Measurements from ENCODE around the gene TBL2.
A peak's percentile ranks its signal among the peaks of the same experiment; 100 is the strongest.
"Not testable (repeated sequence)": the region's sequence is repeated elsewhere in the genome, so short reads cannot be mapped to it uniquely, and the experiment has no call there.

Gene TBL2

DNA sequence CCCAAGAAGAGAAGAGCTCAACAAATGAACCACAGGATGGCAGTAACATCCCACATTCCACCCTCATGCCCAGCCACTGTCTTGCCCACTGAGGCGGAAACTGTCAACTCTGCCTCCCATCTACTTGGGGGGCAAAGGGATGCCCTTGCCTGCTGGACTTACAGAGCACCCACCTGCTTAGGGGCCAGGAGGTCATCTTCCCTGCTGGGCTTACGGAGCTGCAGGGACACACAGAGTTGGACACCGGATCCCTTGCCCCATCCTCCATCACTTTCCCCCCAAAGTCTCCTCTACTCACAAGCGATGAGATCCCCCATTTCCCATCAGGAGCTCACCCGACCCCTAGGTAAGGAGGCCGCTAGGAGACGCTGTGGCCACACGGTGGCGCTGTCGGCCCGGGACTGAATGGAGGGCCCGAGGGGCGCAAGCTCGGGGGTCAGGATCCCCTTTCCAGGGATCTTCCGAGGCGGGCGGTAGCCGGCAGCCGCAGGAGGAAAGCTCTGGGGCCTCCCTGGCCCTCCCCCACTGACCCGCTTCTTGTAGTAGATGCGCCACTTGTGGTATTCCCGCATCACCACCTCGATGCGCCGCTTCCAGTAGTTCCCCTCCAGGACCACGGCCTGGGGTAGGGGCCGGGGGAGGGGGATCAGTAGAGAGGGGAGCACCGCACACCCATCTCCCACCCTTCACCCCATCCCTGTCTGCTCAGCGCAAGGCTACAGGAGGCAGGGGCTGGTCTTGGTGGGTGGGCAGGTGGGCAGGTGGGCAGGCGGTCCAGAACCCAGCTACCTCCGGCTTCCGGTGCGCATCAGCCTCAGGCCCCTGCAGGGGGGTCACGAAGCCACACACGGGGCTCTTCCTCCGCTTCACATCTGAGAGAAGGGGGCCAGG, 28.7 kb upstream of the TBL2 start:
- peak in 30 of 51 donors; percentile 4 to 66 (median 22) for DNase-seq

DNA sequence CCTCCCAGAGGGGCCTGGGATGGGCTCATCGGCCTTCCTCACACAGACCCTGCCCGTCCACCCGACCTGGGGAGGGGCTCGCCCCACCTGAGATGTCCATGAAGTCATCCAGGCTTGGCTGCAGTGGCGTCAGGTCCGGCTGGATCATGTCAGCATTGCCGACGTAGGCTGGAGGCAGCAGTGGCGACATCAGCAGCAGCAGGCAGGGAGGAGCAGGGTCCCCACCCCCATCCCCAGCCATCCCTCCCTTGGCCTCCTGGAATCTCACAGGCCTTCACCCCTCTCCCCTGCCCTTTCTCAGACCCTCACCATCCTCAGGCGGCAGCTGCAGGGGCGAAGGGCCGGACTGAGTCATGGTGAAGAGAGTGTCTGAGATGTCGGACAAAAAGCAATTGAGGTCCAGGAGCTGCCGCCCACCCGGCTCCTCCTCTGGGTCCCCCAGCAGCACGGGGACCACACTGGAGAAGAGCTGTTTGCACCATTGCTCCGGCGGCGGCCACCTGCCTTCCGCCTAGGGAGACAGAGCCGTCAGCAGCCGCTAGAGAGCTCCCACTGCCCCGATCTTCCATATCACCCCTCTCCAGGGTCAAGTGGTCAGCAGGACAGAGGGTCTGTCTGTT, 27.3 kb upstream of the TBL2 start:
- no peak for DNase-seq

DNA sequence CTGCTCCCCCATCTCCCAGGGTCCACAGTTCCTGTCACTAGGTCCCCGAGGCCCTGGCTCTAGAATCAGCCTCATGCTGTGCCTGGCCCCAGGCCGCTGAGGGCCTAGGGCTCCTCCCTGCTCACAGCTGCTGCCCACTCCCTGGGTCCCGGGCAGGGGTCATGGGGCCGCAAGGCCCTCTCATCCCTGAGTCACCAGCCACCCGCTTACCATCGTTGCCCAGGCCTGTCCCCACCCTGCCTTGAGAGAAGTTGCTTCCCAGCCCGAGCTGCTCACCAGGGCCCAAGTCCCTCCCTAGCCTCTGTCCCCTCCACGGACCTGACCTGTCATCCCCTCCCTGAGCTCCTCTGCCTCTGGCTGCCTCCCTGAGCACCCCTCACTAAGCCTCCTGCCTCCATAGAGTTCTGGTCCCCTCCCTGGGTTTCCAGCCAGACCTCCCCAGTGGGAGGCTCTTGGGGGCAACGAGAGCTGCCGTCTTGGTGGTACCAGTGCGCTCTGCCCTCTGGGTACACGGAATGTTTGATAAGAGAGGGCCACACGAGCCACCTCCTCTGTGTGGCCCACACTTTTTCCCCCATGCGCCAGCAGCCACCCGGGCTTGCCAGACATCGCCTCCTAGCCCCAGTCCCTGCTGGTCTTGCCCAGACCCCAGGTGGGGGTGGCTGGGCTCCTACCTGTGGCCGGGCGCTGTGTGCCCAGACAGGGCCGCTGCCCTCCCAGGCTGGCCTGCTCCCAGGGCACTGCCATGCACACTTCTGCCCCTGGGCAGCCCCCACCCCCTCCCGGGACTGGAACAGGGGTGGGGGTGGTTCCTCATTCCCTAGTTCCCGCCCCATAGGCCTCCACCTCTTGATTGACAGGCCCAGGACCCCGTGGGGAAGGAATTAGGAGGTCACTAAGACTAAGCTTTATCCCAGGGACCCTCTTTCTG, 24.6 kb upstream of the TBL2 start:
- peak in 17 of 51 donors; percentile 6 to 27 (median 19) for DNase-seq

DNA sequence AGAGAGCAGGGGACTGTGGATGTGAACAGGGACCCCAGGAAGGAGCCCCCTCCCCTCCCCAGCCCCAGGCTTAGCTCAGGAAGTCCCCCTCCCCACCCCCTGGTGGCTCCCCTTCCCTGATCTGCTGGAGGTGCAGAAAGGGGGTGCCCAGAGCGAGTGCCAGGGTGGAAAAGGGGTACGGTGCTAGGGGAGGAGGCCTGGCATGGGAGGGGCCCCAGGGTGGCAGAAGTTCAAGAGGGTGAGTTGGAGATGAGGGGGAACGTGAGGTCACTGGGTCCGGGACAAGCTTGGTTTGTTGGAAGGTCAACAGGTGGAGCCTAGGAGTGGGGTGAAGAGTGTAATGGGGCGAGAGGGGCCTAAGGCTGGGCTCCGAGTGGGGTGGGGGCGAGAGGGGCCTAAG, 21.5 kb upstream of the TBL2 start:
- DNase-seq = no peak

DNA sequence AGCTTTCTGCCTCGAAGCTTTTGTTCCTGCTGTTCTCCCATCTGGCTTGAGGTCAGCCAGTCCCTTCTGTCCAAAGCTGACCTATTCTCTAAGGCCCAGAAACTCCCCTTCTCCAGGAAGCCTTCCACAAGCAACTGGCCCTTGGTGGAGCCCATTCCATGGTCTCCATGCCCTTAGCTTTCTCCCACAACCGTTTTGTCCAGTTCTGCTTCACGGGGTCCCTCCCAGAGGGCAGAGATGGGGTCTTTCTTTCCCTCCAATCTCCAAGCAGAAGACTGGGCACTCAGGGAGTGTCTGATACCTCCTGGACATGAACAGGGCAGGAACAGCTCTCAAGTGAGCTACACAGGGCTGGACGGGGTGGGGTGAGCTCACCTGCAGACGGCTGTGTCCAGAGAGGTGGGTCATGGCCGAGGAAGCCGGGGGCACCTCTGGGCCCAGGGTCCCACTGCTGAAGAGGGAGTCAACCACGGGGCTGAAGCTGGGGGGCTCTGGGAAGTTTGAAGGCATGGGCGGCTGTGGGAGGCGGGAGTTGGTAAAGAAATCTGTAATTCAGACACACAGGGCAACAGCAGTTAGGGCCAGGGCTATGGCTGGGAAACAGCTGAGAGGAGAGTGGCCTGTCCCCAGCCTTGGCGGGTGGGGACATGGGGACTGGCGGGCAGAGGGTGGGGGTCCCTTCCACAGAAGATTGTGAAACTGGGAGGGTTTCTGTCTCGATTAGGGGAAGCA, 20.9 kb upstream of the TBL2 start:
- DNase-seq = no peak

DNA sequence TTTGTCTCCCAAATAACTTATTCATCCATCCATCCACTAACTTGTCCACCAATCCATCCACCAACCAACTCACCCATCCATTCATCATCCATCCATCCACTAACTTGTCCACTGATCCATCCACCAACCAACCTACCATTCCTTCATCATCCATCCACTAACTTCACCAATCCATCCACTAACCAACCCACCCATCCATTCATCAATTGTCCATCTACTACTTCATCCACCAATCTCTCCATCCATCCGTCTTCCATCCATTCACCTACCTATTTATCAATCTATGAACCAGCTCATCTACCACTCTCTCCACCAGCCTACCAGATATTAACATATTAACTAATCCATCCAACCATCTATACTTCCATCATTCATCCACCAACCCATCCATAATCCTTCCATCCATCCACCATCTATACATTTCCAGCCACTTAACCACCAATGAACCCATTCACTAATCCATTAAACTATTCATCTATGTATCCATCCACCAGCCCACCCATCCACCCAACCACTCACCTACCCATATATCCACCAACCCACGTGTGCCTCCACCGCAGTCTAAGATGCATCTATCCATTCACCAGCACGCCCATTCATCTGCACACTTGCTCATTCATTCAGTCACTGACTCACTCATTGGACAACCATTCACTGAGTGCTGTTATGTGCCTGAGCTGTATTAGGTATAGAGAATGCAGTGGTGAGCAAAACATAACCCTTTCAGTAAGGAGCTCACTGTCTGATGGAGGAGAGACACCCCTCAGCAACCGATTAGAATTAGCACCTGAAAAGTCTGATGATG, 19.8 kb upstream of the TBL2 start:
- peak in 1 of 51 donors; percentile 13 for DNase-seq

DNA sequence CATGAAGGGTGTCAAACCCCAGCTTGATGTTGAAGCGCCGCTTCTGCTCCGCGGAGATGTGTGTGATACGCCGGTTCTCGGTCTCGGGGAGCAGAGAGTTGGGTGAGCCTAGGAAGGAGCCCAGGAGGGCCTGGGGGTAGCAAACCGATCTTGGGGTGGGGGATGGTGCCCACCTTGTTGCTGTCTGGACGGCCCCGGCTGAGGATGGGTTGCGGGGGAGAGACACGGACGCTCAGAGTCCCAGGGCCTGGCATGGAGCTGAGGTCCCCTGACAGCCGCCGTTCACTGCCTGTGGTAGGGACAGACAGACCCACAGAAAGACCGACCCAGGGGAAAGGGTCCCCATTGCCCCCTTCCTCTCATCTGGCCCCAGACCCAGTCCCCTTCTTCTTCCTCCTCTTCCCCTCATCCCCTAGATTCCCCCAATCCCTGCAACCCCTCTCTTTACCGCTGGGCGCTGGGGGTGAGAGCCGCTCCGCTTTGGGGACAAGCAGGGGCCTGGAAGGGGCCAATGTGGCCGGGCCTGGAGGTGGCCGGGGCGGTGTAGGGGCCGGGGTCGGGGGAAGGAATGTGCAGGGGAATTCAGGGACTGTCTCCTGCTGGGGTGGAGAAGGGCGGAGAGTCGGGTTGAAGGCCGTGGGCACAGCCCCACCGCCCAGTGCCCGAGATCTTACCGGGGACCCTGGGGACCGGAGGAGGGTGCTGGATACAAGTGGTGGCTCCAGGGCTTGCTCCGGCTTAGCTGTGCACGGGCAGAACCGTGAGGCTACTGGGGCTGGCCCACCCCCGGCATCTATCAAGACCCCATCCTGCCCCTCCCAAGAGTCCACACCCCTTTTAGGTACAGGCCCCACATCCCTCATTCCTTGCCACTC, 18.0 kb upstream of the TBL2 start:
- DNase-seq = no peak

DNA sequence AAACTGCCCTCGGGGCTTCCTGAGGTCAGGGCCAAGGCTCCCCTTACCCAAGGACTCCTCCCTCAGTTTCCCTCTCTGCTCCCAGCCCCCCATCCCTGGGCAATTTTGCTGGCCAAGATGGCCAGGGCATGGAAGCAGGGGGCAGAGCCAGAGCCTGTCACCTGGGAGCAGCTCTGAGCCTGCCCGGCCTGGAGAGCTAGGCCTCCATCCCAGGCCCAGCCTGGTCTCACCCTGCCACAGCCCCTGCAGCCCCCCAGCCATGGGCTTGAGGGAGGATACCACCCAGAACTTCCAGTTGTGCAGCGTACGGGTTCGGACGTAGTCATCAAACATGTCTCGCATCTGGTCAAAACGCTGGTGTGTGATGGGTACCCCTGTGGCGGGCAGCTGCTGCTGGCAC, 17.0 kb upstream of the TBL2 start:
- DNase-seq = no peak

DNA sequence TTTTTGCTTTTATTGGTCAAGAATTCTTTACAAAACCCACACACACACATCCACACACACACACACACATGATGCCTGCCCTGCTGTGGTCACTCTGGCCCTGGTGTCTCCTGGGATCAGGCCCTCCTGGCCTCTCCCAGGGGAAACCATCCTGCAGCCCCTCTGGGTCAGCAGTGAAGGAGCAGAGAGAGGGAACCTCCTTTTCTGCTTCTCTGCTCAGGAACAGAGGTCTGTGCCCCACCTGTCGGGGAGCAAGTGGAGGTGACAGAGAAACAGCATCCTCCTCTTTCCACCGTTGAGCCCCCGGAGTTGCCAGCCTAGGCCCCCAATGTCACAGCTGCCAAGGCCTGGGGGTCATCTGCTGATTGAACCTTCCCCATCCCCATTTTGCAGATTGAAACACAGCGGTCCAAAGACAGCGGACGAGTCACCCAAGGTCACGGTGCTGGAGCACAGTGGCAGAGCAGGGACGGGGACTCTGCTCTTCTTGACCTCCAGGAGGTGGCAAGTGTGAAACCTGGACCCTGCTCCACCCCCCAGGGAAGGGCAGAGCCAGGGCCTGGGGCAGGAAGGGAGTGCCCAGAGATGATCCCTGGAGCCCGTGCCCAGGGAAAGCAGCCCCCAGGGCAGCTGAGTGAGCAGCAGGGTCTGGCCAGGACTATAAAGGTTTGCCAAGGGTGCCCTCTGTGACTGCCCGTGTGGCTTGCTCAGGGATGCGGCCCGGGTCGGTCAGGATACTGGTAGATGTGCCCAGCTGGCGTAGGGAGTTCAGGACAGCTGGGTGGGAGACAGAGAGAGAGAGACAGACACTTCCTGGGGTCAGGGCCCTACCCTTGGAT, 15.0 kb upstream of the TBL2 start:
- DNase-seq = no peak

DNA sequence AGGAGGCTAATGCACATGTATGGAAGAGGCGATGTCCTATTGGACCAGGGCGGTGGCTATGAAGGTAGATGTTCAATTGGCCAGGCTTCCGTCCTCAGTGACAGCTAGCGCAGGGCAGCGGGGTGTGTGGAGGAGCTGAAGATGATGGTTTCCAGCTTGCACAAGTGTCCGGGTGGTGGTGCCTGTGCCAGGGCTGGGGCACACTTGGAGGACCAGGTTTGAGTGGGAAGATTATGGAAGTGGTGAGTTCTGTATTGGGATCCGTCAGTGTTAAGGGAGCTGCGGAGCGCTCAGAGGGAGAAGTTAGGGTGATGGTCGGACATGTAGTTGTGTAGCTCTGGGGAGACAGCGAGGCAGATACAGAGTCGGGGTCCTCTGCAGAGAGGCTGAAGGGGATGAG, 8.5 kb upstream of the TBL2 start:
- DNase-seq = no peak

DNA sequence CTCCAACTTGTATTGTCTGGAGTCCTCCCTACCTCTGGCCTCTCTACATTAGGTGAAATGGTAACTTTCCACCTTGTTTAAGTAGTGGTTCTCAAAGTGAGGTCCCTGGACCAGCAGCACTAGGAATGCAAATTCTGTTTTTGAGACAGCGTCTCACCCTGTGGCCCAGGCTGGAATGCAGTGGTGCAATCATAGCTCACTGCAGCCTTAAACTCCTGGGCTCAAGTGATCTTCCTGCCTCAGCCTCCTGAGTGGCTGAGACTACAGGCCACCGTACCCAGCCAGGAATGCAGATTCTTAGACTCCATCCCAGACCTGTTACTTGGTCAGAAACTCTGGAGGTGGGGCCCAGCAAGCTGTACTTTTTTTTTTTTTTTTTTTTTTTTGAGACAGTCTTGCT, 6.8 kb upstream of the TBL2 start:
- no peak for DNase-seq

DNA sequence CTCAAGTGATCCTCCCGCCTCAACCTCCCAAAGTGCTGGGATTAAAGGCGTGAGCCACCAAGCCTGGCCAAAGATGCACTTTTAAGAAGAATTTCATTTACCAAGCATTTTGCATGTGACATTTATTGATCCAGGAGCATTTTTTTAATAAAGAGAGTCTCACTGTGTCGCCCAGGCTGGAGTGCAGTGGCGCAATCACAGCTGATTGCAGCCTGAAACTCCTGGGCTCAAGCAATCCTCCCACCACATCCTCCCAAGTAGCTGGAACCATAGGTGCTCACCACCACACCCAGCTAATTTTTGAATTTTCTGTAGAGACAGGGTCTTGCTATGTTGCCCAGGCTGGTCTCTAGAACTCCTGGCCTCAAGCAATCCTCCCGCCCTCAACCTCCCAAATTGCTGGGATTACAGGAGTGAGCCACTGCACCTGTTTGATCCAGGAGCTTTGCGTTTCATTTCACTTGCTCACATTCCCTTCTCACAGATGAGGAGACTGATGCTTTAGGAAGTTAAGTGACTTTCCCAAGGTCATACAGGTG, 4.4 kb upstream of the TBL2 start:
- DNase-seq = no peak

DNA sequence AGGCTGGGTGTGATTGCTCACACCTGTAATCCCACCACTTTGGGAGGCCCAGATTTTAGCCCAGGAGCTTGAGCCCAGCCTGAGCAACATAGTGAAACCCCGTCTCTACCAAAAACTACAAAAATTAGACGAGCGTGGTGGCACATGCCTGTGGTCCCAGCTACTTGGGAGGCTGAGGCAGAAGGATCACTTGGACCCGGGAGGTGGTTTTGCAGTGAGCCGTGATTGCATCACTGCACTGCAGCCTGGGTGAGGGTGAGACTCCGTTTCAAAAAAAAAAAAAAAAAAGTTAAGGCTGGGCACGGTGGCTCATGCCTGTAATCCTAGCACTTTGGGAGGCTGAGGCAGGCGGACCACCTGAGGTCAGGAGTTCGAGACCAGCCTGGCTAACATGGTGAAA, 2.6 kb upstream of the TBL2 start:
- DNase-seq = not testable (repeated sequence)

DNA sequence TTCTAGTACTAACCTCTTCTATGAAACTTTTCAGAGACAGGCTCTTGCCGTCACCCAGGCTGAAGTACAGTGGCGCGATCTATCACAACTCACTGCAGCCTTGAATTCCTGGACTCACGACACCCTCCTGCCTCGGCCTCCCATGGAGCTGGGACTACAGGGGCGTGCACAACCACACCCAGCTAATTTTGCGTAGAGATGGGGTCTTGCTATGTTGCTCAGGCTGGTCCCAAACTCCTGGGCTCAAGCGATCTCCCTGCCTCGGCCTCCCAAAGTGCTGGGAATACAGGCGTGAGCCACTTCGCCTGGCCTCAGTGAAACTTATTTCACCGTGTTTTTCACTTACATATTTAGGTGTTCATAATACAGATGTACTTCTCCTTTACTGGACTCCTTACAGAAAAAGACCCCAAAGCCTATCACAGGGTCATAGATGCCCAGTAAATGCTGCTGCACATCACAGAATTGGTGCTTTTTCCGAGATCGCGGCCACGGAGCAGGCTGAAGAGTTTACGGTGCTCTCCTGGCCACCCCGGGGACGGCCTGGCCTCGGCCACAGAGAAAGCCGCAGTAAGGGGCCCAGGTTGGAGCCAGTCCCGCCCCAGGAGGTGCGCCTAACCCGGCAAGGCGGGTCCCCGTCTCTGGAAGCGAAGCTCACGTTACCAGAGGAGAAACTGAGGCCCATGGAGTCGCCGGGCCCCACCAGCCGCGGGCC, 595 bp downstream of the TBL2 start:
- DNase-seq = no peak

DNA sequence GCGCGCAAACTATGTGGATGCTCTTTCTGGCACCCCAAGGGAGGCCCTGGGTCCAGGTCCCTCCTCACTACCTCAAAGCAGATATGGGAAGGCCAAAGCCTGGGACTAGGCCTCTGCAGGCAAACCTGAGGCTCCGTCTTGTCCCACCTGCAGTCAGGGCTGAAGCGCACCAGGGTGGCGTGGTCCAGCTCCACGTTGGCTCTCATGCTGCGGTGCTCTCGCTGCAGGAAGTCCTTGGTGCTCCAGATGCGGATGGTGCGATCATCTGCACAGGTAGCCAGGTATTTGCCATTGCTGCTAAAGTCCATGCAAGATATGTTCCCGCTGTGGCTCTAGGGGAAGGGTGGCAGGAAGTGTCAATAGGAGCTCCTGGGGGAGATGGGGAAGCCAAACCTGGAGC, 4.6 kb downstream of the TBL2 start:
- no peak for DNase-seq

DNA sequence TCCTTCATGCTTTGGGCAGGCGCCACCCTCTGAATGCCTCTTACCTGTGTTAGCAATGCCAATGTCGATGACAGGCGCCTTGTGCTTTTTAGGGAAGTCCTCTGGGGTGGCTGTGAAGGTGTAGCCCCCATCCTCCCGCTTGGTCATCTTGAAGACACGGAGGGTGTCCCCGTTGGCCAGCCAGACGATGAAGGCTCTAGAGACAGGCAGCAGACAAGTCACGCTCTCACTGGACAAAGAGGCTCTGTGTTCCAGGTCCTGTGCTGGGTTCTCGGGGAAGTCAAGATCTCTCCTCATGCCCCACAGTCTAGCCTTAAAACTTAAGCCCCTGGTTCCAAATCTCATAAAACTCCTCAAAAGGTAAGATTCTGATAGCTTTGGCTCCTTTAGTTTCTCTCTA, 5.1 kb downstream of the TBL2 start:
- peak in 1 of 51 donors; percentile 12 for DNase-seq

DNA sequence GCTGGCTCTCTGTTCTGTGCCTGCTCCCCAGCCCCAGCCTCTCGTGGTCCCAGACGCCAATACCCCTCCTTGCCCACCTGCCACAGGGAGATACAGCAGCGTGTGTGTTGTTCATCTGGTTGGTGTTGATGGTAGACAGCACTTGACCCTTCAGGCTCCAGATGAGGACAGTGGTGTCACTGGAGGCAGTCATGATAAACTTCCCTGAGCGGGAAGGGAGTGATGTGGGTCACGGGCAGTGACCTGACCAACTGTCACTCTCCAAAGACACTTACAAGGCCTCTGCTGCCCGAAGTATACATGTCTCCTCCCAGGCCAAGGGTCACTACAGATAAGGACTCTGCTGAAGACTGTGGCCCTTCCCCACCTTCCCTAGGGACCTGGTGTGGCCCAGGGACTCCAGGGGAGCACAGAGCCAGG, 5.6 kb downstream of the TBL2 start:
- DNase-seq = no peak

Measured in hypothalamus (tissue), 51 donors.